Measurements from ENCODE around the gene CSNK2B. TPM values are rescaled to one million over a fixed set of nuclear protein-coding genes. Genes with fewer than 3 reads are reported as not detected.

The CSNK2B gene
- total and polyA plus RNA-seq, 7 donors, result 188 to 232 (median 206) TPM

GRCh38 chr6:31681135-31681671, 15.3 kb downstream of the CSNK2B start:
- peaks cover 0 to 21% (median 13%) of the 10 kb centered on the region in 4 donors for H3K4me1 ChIP-seq
- H3K9me3 ChIP-seq, result no peaks in the 10 kb centered on the region
- DNase-seq, result no peak
- TF ChIP-seq POLR2A (IDR thresholded peaks at IDR 0.05) (no peak), EP300 (IDR thresholded peaks at IDR 0.05) (no peak), CTCF (IDR thresholded peaks at IDR 0.05) (peak in 1 of 4 experiments; percentile 24), POLR2AphosphoS5 (IDR thresholded peaks at IDR 0.05) (no peak)
- H3K36me3 ChIP-seq, result peaks cover 0 to 8% (median 2%) of the 10 kb centered on the region in 4 donors
- no peaks in the 10 kb centered on the region for H3K27me3 ChIP-seq
- H3K4me3 ChIP-seq, result peak overlapping the region; percentile 29 to 63 (median 53)
- H3K27ac ChIP-seq, result peak overlapping the region; percentile 66 to 83 (median 73)
- intact Hi-C loops (cut with DNase I), result loop anchor here (1.0 to 5.0 kb wide), 4 partner anchors 46 to 271 kb away; partner anchors contain the start of gene DDAH2
- WGBS, 2 donors, result 1% methylated on average over 40 of the region's 40 CpGs

GRCh38 chr6:31683591-31683990, 17.7 kb downstream of the CSNK2B start:
- intact Hi-C loops (cut with DNase I), result loop anchor here (5.0 kb wide), 2 partner anchors 44 to 269 kb away; partner anchors contain the start of gene DDAH2
- Histone ChIP-seq H3K4me1 (peaks cover 0 to 21% (median 13%) of the 10 kb centered on the region in 4 donors), H3K4me3 (no peak overlapping the region), H3K36me3 (peaks cover 23 to 32% (median 26%) of the 10 kb centered on the region in 4 donors), H3K9me3 (no peaks in the 10 kb centered on the region), H3K27ac (no peak overlapping the region), H3K27me3 (no peaks in the 10 kb centered on the region)
- no peak for DNase-seq
- TF ChIP-seq CTCF (IDR thresholded peaks at IDR 0.05), result no peak
- no peak for TF ChIP-seq POLR2AphosphoS5 (IDR thresholded peaks at IDR 0.05)
- no peak for TF ChIP-seq EP300 (IDR thresholded peaks at IDR 0.05)
- TF ChIP-seq POLR2A (IDR thresholded peaks at IDR 0.05), result no peak
- 78 to 80% methylated on average over 13 of the region's 13 CpGs for WGBS, 2 donors

GRCh38 chr6:31686483-31686882, 20.6 kb downstream of the CSNK2B start:
- WGBS, 2 donors, result 86 to 92% methylated on average over 5 of the region's 5 CpGs
- no peak for TF ChIP-seq EP300 (IDR thresholded peaks at IDR 0.05)
- no peak for TF ChIP-seq CTCF (IDR thresholded peaks at IDR 0.05)
- no peak for TF ChIP-seq POLR2A (IDR thresholded peaks at IDR 0.05)
- no peak for TF ChIP-seq POLR2AphosphoS5 (IDR thresholded peaks at IDR 0.05)
- intact Hi-C loops (cut with DNase I), result no loop called here
- no peaks in the 10 kb centered on the region for H3K9me3 ChIP-seq
- no peak overlapping the region for H3K4me3 ChIP-seq
- no peaks in the 10 kb centered on the region for H3K27me3 ChIP-seq
- no peak for DNase-seq
- peaks cover 43 to 61% (median 54%) of the 10 kb centered on the region in 4 donors for H3K36me3 ChIP-seq
- H3K4me1 ChIP-seq, result peaks cover 0 to 8% (median 2%) of the 10 kb centered on the region in 4 donors
- H3K27ac ChIP-seq, result no peak overlapping the region

GRCh38 chr6:31687321-31687720, 21.4 kb downstream of the CSNK2B start:
- peaks cover 49 to 69% (median 60%) of the 10 kb centered on the region in 4 donors for H3K36me3 ChIP-seq
- H3K9me3 ChIP-seq, result no peaks in the 10 kb centered on the region
- no peaks in the 10 kb centered on the region for H3K27me3 ChIP-seq
- intact Hi-C loops (cut with DNase I), result no loop called here
- DNase-seq, result no peak
- no peak overlapping the region for H3K4me3 ChIP-seq
- H3K27ac ChIP-seq, result no peak overlapping the region
- peaks cover 0 to 4% (median 0%) of the 10 kb centered on the region in 4 donors for H3K4me1 ChIP-seq
- TF ChIP-seq EP300 (IDR thresholded peaks at IDR 0.05) (no peak), CTCF (IDR thresholded peaks at IDR 0.05) (no peak), POLR2A (IDR thresholded peaks at IDR 0.05) (no peak), POLR2AphosphoS5 (IDR thresholded peaks at IDR 0.05) (no peak)
- WGBS, 2 donors, result 87 to 93% methylated on average over 8 of the region's 8 CpGs
